ENCODE measurements around the gene SLC9A9. TPM values are rescaled to one million over a fixed set of nuclear protein-coding genes. Genes with fewer than 3 reads are reported as not detected.

Gene SLC9A9
- total RNA-seq, 1 experiment from 2014 or later: 0.84 TPM

GRCh38 chr3:143600756-143601718, 247.2 kb downstream of the SLC9A9 start:
- DNase-seq (ENCODE audit: low read depth): no peak

DNA sequence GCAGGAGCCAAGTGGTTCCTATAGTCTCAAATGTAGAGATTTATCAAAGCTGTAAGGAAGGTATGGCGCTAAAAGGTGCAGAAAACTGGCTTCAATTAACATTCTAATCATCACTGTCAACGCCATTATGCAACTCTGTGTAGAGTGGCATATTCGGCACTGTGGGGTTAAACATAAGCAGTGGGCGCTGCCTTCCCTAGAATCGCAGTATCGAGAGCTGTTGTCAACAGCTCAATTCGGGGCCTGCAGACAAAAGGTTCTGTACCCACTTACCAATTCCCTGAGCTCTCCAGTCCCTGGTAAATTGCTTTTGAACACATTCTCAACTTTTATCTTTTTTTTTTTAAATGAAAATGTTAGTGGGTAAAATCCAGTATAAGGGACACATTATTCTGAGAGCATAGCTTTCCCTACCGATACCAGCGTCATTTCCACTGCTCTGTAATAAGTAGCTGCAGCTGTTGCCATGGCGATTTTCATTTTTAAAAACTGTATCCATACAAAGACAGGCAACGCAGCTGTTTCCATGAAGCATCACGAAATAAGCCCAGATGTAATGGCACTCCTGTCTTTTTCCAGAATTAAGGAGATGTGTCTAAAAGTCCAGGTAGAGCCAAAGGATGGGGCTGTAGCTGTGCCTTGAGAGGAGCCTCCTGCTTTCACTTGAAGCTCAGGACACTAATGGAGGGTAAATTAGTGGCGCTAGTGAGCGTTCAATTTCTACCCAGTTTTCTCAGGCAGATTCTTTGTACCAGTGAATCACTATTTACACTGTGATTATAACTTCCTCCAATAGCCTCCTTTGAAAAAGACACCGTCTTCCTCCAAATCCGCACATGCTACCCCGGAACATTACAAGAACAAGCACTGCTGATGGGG, 250.3 kb downstream of the SLC9A9 start:
- DNase-seq (ENCODE audit: low read depth): no peak

DNA sequence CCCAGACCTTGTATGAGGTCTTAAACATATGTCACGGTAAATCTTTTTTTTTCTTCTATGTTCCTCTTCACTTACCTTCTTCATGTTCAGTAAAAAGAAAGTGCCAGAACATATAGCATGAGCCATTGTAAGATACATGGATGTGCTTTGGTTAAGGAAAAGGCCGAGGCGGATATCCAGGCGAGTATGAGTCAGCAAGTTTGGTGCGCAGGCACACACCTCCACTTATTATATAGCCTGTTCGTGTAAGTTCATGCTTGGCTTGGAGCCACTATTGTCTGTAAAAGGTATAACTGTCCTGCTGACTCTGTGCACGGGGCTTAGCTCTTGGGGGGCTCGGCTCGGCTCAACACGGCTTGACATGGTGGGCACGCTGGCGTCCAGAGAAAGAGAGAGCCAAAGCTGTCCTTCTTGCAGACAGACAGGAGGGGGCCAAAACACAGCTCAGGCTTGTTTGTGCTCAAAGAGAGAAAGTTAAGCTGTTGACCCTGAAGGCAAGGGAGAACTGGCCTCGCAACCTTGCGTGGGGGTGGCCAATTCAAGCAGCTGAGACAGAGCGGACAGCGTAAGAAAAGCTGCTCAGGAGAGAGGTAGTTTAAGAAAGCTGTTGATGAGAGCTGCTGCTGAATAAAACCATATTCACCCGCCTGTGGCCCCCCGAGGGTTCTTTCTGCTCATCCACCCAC, 251.2 kb downstream of the SLC9A9 start:
- no peak for DNase-seq (ENCODE audit: low read depth)

GRCh38 chr3:143595456-143596077, 252.7 kb downstream of the SLC9A9 start:
- no peak for DNase-seq (ENCODE audit: low read depth)

DNA sequence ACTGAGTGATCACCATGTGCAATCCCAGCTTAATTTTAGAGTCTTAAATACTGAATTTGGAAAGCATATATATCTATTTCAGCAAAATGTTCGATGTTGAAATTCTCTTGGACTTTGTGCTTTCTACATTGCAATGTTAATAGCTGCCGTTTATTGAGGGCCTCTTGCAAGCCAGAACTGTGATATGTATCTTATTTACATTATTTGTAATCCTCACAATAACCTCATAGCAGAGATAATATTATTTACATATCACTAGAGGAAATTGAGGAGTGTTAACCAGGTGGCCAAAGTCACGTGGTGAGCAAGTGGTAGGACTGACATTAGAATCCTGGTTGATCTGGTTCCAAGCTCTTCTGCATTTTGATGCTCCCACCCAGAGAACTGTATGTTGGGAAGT, 254.1 kb downstream of the SLC9A9 start:
- DNase-seq (ENCODE audit: low read depth): no peak

- DNase-seq (ENCODE audit: low read depth): no peak
Measured at GRCh38 chr3:143590660-143591059, 257.6 kb downstream of the SLC9A9 start.

- no peak for DNase-seq (ENCODE audit: low read depth)
Measured at GRCh38 chr3:143586576-143586975, 261.7 kb downstream of the SLC9A9 start.

DNA sequence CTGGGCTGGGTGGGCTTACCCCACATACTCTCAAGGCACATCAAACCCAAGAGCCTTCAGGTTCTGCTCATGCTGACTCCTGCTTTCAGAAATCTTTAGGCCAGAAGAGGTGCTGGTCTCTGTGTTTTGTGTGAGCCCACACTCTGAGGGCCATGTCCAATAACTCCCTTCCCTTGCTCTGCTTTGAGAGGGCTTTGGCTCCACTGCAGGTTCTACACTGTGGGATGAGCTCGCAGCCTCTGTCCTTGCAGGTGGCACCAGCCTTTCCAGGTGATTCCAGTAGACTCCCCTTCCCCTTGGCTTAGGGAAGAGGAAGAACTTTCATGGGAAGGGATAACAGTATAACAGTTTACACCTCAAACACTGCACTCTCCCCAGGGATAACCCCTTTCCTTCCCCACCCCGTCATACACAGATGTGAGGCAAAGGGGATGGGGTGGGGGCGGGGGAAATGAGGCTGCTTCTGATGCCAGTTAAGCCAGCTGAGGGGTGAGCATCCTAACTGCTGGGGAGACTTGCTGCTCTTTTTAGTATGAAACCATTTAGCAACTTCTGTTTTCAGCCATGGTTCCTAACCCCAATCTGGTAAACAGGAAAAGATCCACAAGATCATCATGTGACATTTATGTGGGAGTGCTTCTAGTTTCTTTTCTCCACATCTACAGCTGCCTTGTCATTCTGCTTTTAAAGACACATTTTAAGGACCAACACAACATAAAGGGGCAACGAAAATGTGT, 262.4 kb downstream of the SLC9A9 start:
- DNase-seq (ENCODE audit: low read depth): no peak

DNA sequence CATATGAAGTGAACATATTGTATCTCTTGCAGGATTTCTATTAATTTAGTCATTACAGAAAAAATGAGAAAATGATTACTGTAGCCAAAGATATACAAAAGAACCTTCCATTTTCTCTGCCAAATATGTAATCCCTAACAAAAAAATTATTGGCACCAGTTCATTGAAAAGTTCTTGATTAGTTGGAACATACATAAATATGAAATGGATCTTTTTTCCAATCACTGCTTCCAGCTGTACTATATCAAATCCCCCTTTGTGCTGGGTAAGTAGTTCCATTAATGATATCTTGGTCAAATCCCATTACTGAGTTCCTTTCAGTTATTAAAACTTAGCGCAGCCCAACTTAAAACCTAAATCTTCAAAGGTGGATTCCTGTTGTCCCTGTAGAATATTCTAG, 263.8 kb downstream of the SLC9A9 start:
- no peak for DNase-seq (ENCODE audit: low read depth)

DNA sequence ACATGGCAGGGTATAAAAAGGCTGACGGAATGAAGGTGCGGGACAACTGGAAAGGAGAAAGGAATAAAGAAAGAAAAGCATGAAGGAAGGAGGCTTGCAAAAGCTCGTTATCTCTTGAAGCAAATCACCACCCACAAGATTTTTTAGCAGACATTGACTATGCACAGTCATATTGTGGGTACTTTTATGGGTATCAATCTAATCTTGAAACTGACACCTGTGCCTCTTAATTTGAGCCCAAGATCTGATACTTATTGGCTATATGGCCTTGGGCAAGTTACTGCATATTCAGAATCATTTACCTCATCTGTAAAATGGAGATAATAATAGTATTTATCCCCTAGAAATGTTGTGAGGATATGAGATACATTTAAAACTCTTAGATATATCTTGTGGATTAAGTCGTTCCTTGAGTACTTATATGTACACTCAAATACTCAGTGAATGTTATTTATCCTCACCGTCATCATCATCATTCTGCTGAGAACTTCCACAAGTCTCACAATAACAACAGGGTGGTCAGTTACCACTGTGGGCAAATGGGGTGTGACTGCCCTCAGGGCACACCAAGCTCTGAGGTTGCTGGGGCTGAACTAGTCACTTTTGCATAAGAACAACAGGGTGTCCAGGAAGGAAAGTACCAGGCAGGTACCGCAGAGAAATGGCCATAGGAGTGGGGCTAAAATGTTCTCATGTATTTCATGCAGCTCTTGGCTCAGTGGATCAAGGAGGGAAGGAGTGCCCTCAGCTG, 266.1 kb downstream of the SLC9A9 start:
- no peak for DNase-seq (ENCODE audit: low read depth)

DNA sequence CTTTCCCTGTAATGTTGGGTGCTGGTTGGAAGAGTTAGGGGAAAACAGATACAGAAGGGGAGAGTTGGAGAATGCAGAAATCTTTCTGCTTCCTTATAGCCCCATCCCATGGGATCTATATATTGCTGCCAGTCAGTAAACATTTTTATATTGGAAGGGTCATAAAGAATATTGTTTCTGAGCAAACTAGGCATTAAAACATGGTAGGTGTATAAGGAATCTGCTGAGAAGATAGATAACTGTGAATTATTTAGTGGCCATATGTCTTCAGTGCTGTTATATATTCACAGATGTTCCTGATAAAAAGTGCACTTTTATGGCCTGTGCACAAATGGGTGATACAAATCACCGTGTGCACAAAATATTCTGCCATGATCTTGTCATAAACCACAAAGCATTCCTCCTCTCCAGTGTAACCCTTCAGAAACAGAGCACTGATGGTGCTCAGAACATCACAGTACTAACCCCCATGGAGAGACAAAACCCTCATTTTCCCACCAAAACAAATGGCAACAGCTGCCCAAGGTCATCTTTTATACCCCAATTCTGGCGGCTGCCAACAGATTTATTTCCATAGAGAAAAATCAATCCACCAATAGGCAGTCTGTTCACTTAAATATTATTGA, 269.3 kb downstream of the SLC9A9 start:
- DNase-seq (ENCODE audit: low read depth): no peak

DNA sequence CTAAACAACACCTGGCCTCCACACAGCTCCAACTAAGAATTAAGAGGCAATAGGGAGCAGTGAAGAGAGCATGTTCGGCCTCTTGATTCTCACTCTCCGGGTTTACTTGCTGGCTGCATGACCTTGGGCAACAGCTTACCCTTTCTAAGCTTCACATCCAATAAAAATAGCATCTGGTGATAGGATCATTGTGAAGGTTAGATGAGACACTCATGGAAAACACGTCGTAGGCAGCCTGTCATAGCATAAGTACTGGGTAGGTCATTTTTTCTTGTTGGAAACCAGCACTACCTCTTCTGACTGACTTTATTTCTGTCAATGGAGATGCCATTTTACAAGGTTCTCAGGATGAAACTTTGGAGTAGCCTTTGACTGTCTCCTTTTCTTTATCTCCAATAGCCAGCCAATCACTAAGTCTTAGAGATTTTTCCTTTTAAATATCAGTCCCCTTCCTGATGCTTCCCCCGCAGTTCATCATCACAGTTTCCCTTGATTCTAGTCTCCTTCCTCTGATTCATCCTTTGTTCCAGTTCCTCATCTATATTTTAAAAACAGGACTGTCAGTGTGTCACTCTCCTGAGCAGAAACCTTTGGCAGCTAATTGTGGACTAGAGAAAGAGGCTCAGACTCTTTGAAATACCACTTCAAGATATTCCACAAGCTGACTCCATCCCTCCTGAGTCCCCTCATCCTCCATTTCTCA, 271.5 kb downstream of the SLC9A9 start:
- DNase-seq (ENCODE audit: low read depth): no peak

DNA sequence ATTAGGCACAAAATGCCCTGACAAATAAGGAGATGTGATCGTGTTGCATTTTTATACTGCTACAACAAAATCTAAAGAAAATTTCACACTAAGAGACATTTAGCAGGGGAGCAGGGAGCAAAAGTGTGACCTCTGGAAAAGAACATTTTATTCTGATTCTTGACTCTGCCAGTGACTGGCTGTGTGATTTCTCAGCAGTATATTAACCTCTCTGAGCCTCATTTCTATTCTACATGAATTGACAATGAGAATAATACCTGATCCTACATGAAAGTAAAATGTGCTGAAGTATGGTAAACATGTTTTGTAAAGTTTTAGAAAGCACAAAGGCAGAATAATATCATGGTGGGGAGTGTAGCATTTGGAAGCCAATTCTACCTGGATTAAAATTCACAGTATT, 273.3 kb downstream of the SLC9A9 start:
- DNase-seq (ENCODE audit: low read depth): no peak

DNA sequence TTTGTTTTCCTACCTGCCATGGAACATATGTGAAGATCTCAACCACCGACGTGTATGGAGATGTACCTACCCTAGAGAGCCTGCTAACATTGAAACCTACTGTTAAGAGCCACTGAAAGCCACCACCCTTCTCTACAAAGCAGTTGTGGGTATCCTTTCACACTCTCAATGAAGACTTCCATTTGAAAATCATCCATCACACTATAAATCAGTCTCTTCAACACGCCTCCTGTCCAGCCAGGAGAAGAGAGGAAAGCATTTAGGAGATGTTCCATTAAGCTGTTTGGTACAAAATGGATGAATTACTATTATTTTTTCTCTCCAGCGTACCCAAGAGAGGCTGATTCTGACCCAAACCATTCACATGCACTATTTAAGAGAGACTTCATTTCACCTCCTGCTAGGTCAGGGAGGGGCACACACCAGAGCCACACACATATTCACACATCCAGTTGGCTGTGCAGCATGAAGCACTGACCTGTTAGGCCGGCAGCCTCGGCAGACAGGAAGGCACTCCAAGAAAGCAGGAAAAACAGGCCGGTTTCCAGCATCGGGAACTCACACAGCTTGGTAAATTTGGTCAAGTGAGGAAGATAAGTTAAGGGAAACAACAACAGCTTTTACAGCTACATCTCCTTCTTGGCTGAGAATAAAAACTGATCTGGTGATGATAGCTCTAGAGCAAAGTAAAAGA, 274.5 kb downstream of the SLC9A9 start:
- DNase-seq (ENCODE audit: low read depth): no peak

- DNase-seq (ENCODE audit: low read depth): no peak
Measured at GRCh38 chr3:143571548-143571947, 276.7 kb downstream of the SLC9A9 start.

DNA sequence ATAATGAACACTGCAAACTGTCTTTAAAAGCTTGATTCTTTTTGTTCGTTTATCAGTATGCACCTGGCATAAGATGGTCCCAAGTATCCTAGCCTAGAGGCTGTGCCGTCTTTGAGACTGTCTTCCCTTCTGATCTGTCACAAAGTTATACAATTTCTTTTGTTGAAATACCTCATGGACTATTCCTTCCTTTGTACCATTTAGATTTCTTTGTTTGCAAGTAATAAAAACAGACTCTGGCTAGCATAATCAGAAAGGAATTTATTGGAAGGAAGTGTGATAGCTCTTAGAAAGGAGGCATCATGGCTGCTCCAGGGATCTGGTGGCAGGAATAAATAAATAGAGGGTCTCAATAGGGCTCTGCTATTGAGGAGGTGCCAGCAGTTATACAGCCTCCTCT, 280.4 kb downstream of the SLC9A9 start:
- DNase-seq (ENCODE audit: low read depth): no peak

- no peak for DNase-seq (ENCODE audit: low read depth)
Measured at GRCh38 chr3:143565951-143566350, 282.3 kb downstream of the SLC9A9 start.

DNA sequence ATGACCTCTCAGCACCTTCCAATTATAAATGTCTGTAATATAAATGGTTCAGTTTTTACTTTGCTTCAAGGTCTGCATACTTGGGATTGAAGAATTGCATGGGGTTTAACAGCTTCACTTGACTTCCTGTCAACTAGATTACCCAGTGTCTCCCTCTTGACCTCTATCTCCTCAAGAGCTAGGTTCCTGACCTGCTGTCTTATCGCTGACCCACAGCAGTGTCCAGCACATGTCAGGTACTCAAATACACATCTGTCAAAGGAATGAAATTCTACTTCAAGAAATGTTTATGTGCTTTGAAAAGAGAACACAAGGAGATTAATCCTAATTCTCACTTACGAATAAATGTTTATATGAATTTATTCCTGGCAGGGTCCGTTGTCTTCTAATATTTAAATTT, 284.5 kb downstream of the SLC9A9 start:
- DNase-seq (ENCODE audit: low read depth): no peak

All from RPMI7951 (cell line).